AG04450 (cell line): Measurements from ENCODE around the gene MST1R. TPM values are rescaled to one million over a fixed set of nuclear protein-coding genes. Genes with fewer than 3 reads are reported as not detected.
A peak's percentile ranks its signal among the peaks of the same experiment; 100 is the strongest.

Source experiments
- CTCF ChIA-PET: fragments of 300-600, 350-600 bp; formaldehyde crosslinking; extraction: SDS; loops from one replicate; lab custom pipeline; 2022; ENCODE audit warnings: antibody characterized with exemption, inconsistent platforms; lab: Charles Lee
- POLR2A ChIA-PET: fragments of 350-600 bp; formaldehyde crosslinking; extraction: SDS; loops from one replicate; lab custom pipeline; 2021; ENCODE audit warnings: antibody characterized with exemption, inconsistent platforms; lab: Yijun Ruan, JAX
- DNase-seq: peaks from one replicate; pipeline ENCODE4 v3.0.0-alpha.2; 2011; ENCODE audit warnings: low read depth, low spot score
- H3K27ac ChIP-seq: one replicate; pipeline ENCODE4 v1.5.1; 2012; ENCODE audit warnings: low read depth, low read length, control low read depth
- H3K27me3 ChIP-seq: one replicate; pipeline ENCODE4 v1.6.0; 2012; ENCODE audit warnings: low read length; ENCODE audit not compliant: control insufficient read depth, insufficient read depth
- H3K4me3 ChIP-seq: 2 replicates; pipeline ENCODE4 v1.5.1; 2011; ENCODE audit warnings: mild to moderate bottlenecking, low read depth, low read length, control low read depth
- H3K9me3 ChIP-seq: 2 replicates; pipeline ENCODE4 v1.5.1; 2012; ENCODE audit warnings: low read length; ENCODE audit not compliant: control insufficient read depth, insufficient read depth
- CTCF ChIP-seq: IDR thresholded peaks from 2 replicates; pipeline ENCODE4 v1.5.1; 2011; ENCODE audit warnings: low read depth, low read length, control low read depth, inconsistent platforms
- polyA plus RNA-seq: library from polyadenylated mRNA; depleted of rRNA; stranded (reverse); fragments of >200 nt; gene quantifications from 2 replicates; pipeline ENCODE4 v1.2.3, GENCODE V29; 2011

Gene MST1R
- polyA plus RNA-seq, 1 experiment = 0.10 TPM

GRCh38 chr3:49842843-49843517, 60.7 kb downstream of the MST1R start:
- no peak overlapping the region for H3K27ac ChIP-seq
- ChIA-PET CTCF (no interaction called here), POLR2A (no interaction called here)
- no peak for TF ChIP-seq CTCF
- no peaks in the 10 kb centered on the region for H3K9me3 ChIP-seq
- no peak overlapping the region for H3K4me3 ChIP-seq
- no peaks in the 10 kb centered on the region for H3K27me3 ChIP-seq
- no peak for DNase-seq

GRCh38 chr3:49841806-49842205, 61.9 kb downstream of the MST1R start:
- CTCF ChIA-PET = interaction anchor here (0.5 to 9.0 kb wide), 5 partner anchors 38 to 148 kb away, joined by 3 to 182 read pairs (median 3); partner anchors contain the start of genes CDHR4 and INKA1

GRCh38 chr3:49841126-49841696, 62.5 kb downstream of the MST1R start:
- Histone ChIP-seq H3K27ac (no peak overlapping the region), H3K4me3 (no peak overlapping the region), H3K9me3 (no peaks in the 10 kb centered on the region), H3K27me3 (no peaks in the 10 kb centered on the region)
- ChIA-PET POLR2A (no interaction called here), CTCF (interaction anchor here (0.5 to 9.0 kb wide), 6 partner anchors 9 to 147 kb away, joined by 3 to 182 read pairs (median 3); partner anchors contain the start of genes CDHR4 and INKA1)
- peak; percentile 52 for TF ChIP-seq CTCF
- DNase-seq = no peak

More at GRCh38 chr3:49841806-49842205, 61.9 kb downstream of the MST1R start:
- POLR2A ChIA-PET = no interaction called here
- Histone ChIP-seq H3K4me3 (no peak overlapping the region), H3K27ac (no peak overlapping the region), H3K27me3 (no peaks in the 10 kb centered on the region), H3K9me3 (no peaks in the 10 kb centered on the region)
- TF ChIP-seq CTCF = no peak
- no peak for DNase-seq

- no peak for TF ChIP-seq CTCF
- CTCF ChIA-PET = interaction anchor here (0.6 to 9.0 kb wide), 6 partner anchors 10 to 139 kb away, joined by 3 to 182 read pairs (median 10); partner anchors contain the start of genes CDHR4, INKA1 and UBA7
- POLR2A ChIA-PET = no interaction called here
These were observed 63.3 kb downstream of the MST1R start for GRCh38 chr3:49840388-49840787.

More at GRCh38 chr3:49840388-49840787, 63.3 kb downstream of the MST1R start:
- H3K9me3 ChIP-seq = no peaks in the 10 kb centered on the region
- no peaks in the 10 kb centered on the region for H3K27me3 ChIP-seq
- no peak for DNase-seq
- no peak overlapping the region for H3K27ac ChIP-seq
- no peak overlapping the region for H3K4me3 ChIP-seq
